Stimulated activated CD4-positive, alpha-beta T cell treated with anti-CD3 and anti-CD28 coated beads, Interleukin-2, amount 100 ng/mL, for 48 hours (primary cell): ENCODE results near the gene GRIN2D.
A peak's percentile ranks its signal among the peaks of the same experiment; 100 is the strongest.

Source experiments
- DNase-seq, 2 donors: peaks; one replicate each; pipeline ENCODE4 v3.0.0-alpha.2; 2020

The GRIN2D gene

GRCh38 chr19:48398375-48399235 lies 5.1 kb downstream of the GRIN2D start:
- peak; percentile 77 to 91 for DNase-seq

GRCh38 chr19:48400018-48400742 lies 6.7 kb downstream of the GRIN2D start:
- DNase-seq = no peak

GRCh38 chr19:48401287-48401686 lies 7.8 kb downstream of the GRIN2D start:
- DNase-seq = no peak

- DNase-seq = no peak
These were observed 10.1 kb downstream of the GRIN2D start for GRCh38 chr19:48403606-48404005.

- DNase-seq = no peak
These were observed 11.7 kb downstream of the GRIN2D start for GRCh38 chr19:48405010-48405659.

GRCh38 chr19:48405850-48406249 lies 12.4 kb downstream of the GRIN2D start:
- DNase-seq = no peak

- no peak for DNase-seq
These were observed 20.6 kb downstream of the GRIN2D start for GRCh38 chr19:48413879-48414587.

GRCh38 chr19:48415395-48415794 lies 21.9 kb downstream of the GRIN2D start:
- DNase-seq = peak; percentile 69 to 78

- DNase-seq = no peak
These were observed 22.3 kb downstream of the GRIN2D start for GRCh38 chr19:48415806-48416221.

- DNase-seq = no peak
These were observed 24.0 kb downstream of the GRIN2D start for GRCh38 chr19:48417421-48417820.

- no peak for DNase-seq
These were observed 25.0 kb downstream of the GRIN2D start for GRCh38 chr19:48418317-48419064.

- DNase-seq = peak; percentile 63 to 68
These were observed 25.9 kb downstream of the GRIN2D start for GRCh38 chr19:48419158-48419920.

GRCh38 chr19:48421548-48421947 lies 28.1 kb downstream of the GRIN2D start:
- no peak for DNase-seq

GRCh38 chr19:48424694-48425219 lies 31.3 kb downstream of the GRIN2D start:
- no peak for DNase-seq

GRCh38 chr19:48428670-48429069 lies 35.2 kb downstream of the GRIN2D start:
- DNase-seq = no peak

GRCh38 chr19:48433337-48433736 lies 39.9 kb downstream of the GRIN2D start:
- DNase-seq = no peak

GRCh38 chr19:48436586-48436985 lies 43.1 kb downstream of the GRIN2D start:
- no peak for DNase-seq

- no peak for DNase-seq
These were observed 48.0 kb downstream of the GRIN2D start for GRCh38 chr19:48441360-48442050.

GRCh38 chr19:48442116-48443035 lies 48.9 kb downstream of the GRIN2D start:
- DNase-seq = no peak
